ENCODE data around the gene HTRA3. TPM values are rescaled to one million over a fixed set of nuclear protein-coding genes. Genes with fewer than 3 reads are reported as not detected.

Gene HTRA3
- total and polyA plus RNA-seq, 2 of the 8 experiments (the other 6 are each of a cell fraction or from before 2014, with no cell fraction given) = 3.2 to 5.8 TPM

GRCh38 chr4:8268211-8268610, 1.3 kb upstream of the HTRA3 start:
- Histone ChIP-seq H3K23ac (ENCODE audit: insufficient read length) (no peak overlapping the region), H3K9ac (replicated peaks in 1 of 4; ENCODE audit: extremely low read depth in 1 of 4, low read depth in 3 of 4, low read length in 3 of 4) (no peak overlapping the region), H4K91ac (replicated peaks; ENCODE audit: insufficient read length, low read length) (no peak overlapping the region), H3K14ac (ENCODE audit: insufficient read length) (no peak overlapping the region), H3K27ac (ENCODE audit: low read depth, low read length) (no peak overlapping the region), H3K79me2 (ENCODE audit: control insufficient read depth in 1 of 2, insufficient read depth in 2 of 2, low read length in 2 of 2) (no peaks in the 10 kb centered on the region), H2BK12ac (ENCODE audit: low read depth, low read length) (no peak overlapping the region), H3K4me1 (replicated peaks in 1 of 4; ENCODE audit: control insufficient read depth in 3 of 4, insufficient read depth in 4 of 4, low read length in 3 of 4) (peaks cover 0 to 3% (median 1%) of the 10 kb centered on the region in 4 experiments; a peak in 4 of 7 replicates), H4K5ac (ENCODE audit: insufficient read length, low read depth, low read length) (no peak overlapping the region), H3K23me2 (ENCODE audit: low read depth, low read length) (peaks cover 4% of the 10 kb centered on the region; the same call in 1 of the 2 replicates), H4K20me1 (replicated peaks in 1 of 2; ENCODE audit: control insufficient read depth in 1 of 2, insufficient read depth in 2 of 2, low read length in 2 of 2) (no peaks in the 10 kb centered on the region), H3K36me3 (ENCODE audit: control insufficient read depth in 2 of 4, insufficient read depth in 4 of 4, low read length in 3 of 4) (no peaks in the 10 kb centered on the region), H4K8ac (ENCODE audit: extremely low read depth, insufficient read depth, low read length) (no peak overlapping the region), H2BK15ac (ENCODE audit: low read length) (no peak overlapping the region), H2BK120ac (replicated peaks; ENCODE audit: low read depth, low read length) (no peak overlapping the region), H3K18ac (ENCODE audit: extremely low read depth, low read length) (no peak overlapping the region), H3K79me1 (ENCODE audit: low read depth, low read length) (no peaks in the 10 kb centered on the region), H3K4ac (replicated peaks; ENCODE audit: insufficient read length, low read depth, low read length) (no peak overlapping the region), H2BK20ac (ENCODE audit: low read length) (no peak overlapping the region), H3K9me3 (ENCODE audit: insufficient read depth in 2 of 2, low read depth in 1 of 2, low read length in 1 of 2) (no peaks in the 10 kb centered on the region), H2BK5ac (ENCODE audit: low read depth, low read length) (no peak overlapping the region), H3K4me2 (ENCODE audit: insufficient read depth in 1 of 2, low read depth in 2 of 2, low read length in 2 of 2) (no peak overlapping the region), H2AFZ (ENCODE audit: low read length) (no peak overlapping the region), H3K56ac (replicated peaks; ENCODE audit: insufficient read length, low read depth, low read length) (no peak overlapping the region), H3K27me3 (replicated peaks in 1 of 4; ENCODE audit: control insufficient read depth in 3 of 4, extremely low read depth in 1 of 4, insufficient read depth in 3 of 4, low read length in 3 of 4) (peaks cover 7 to 28% (median 20%) of the 10 kb centered on the region in 4 experiments; a peak in 6 of 7 replicates), H3K4me3 (ENCODE audit: extremely low read depth in 1 of 4, insufficient read depth in 2 of 4, low read depth in 3 of 4, low read length in 4 of 4) (no peak overlapping the region), H2AK5ac (ENCODE audit: low read depth, low read length) (no peak overlapping the region)
- no peak for FAIRE-seq
- ChIA-PET POLR2A (ENCODE audit: partially characterized antibody) (no interaction called here), CTCF (ENCODE audit: partially characterized antibody) (interaction anchor here (0.6 to 6.1 kb wide), 27 partner anchors 8 to 1127 kb away, joined by 3 to 74 read pairs (median 7); no protein-coding TSS in a partner anchor)
- DNase-seq (ENCODE audit: low read depth in 1 of 2, low spot score in 2 of 2) = no peak
- 90% methylated on average over 6 of the region's 7 CpGs; no CpG with 5 or more reads in 1 of the 2 experiments for WGBS, 2 experiments (ENCODE audit: extremely low coverage in 1 of 2, insufficient coverage in 1 of 2, insufficient read length in 1 of 2, insufficient replicate concordance in 2 of 2, low coverage in 1 of 2, low lambda C conversion rate in 2 of 2, missing lambda C conversion rate in 1 of 2)
- TF ChIP-seq CEBPB (IDR thresholded peaks at IDR 0.05; ENCODE audit: low read depth, low read length) (no peak), ATF3 (IDR thresholded peaks at IDR 0.05; ENCODE audit: insufficient read depth, low read depth, low read length) (no peak), POLR2AphosphoS5 (IDR thresholded peaks at IDR 0.05; ENCODE audit: low read depth, low read length) (no peak), POLR2A (IDR thresholded peaks at IDR 0.05; ENCODE audit: control extremely low read depth in 1 of 2, low read depth in 2 of 2, low read length in 2 of 2) (no peak), CBX5 (IDR thresholded peaks at IDR 0.05; ENCODE audit: low read depth, low read length) (no peak), GABPA (IDR thresholded peaks at IDR 0.05; ENCODE audit: borderline replicate concordance, insufficient read depth, low read length) (no peak), SRF (IDR thresholded peaks at IDR 0.05; ENCODE audit: low read depth, low read length) (no peak), ASH2L (IDR thresholded peaks at IDR 0.05; ENCODE audit: low read length) (no peak), SP1 (IDR thresholded peaks at IDR 0.05; ENCODE audit: low read depth, low read length) (no peak), SUZ12 (IDR thresholded peaks at IDR 0.05; ENCODE audit: low read length) (no peak), KDM4A (IDR thresholded peaks at IDR 0.05; ENCODE audit: low read depth, low read length, severe bottlenecking) (no peak), HDAC2 (IDR thresholded peaks at IDR 0.05; ENCODE audit: borderline replicate concordance in 1 of 2, low read depth in 2 of 2, low read length in 2 of 2) (no peak), E2F6 (IDR thresholded peaks at IDR 0.05) (no peak)

Measured in H1 (cell line).